GM12875 (cell line): ENCODE results near the gene RNF31.
"Not testable (repeated sequence)": the region's sequence is repeated elsewhere in the genome, so short reads cannot be mapped to it uniquely, and the experiment has no call there.

Source experiments
- H3K4me3 ChIP-seq: one replicate; pipeline ENCODE4 v1.5.1; 2011; ENCODE audit warnings: low read depth, low read length, control low read depth
- TF ChIP-seq, protein P1 (sequence below): IDR thresholded peaks from 2 replicates; pipeline ENCODE4 v1.5.1; 2011; ENCODE audit warnings: low read depth, mild to moderate bottlenecking, control low read depth, inconsistent platforms, low read length, moderate library complexity, borderline replicate concordance; ENCODE audit not compliant: insufficient read depth

Gene RNF31

DNA sequence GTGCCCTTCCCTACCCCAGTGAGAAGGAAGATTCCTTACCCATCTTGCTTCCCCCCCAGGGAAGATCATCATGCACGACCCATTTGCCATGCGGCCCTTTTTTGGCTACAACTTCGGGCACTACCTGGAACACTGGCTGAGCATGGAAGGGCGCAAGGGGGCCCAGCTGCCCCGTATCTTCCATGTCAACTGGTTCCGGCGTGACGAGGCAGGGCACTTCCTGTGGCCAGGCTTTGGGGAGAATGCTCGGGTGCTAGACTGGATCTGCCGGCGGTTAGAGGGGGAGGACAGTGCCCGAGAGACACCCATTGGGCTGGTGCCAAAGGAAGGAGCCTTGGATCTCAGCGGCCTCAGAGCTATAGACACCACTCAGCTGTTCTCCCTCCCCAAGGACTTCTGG is 43.8 kb upstream of the RNF31 start:
- no peak overlapping the region for H3K4me3 ChIP-seq
- TF ChIP-seq, protein P1, sequence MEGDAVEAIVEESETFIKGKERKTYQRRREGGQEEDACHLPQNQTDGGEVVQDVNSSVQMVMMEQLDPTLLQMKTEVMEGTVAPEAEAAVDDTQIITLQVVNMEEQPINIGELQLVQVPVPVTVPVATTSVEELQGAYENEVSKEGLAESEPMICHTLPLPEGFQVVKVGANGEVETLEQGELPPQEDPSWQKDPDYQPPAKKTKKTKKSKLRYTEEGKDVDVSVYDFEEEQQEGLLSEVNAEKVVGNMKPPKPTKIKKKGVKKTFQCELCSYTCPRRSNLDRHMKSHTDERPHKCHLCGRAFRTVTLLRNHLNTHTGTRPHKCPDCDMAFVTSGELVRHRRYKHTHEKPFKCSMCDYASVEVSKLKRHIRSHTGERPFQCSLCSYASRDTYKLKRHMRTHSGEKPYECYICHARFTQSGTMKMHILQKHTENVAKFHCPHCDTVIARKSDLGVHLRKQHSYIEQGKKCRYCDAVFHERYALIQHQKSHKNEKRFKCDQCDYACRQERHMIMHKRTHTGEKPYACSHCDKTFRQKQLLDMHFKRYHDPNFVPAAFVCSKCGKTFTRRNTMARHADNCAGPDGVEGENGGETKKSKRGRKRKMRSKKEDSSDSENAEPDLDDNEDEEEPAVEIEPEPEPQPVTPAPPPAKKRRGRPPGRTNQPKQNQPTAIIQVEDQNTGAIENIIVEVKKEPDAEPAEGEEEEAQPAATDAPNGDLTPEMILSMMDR: no peak

DNA sequence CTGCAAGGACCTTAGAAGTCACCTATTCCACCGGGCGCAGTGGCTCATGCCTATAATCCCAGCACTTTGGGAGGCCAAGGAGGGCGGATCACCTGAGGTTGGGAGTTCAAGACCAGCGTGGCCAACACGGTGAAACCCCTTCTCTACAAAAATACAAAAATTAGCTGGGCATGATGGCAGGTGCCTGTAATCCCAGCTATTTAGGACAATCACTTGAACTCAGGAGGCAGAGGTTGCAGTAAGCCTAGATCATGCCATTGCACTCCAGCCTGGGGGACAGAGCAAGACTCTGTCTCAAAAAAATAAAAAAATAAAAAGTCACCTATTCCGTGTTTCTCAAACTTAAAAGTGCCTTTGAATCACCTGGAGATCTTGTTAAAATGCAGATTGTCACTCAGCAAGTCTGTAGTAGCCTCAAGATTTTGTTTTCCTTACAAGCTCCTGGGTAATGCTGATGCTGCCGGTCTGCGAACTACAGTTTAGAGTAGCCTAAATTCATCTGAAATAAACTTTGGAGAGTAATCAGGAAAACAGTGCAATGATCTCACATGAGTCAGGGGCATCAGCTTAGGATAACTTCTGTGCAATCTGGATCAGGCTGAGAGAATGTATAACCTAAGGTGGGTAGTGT is 41.6 kb upstream of the RNF31 start:
- H3K4me3 ChIP-seq: not testable (repeated sequence)

DNA sequence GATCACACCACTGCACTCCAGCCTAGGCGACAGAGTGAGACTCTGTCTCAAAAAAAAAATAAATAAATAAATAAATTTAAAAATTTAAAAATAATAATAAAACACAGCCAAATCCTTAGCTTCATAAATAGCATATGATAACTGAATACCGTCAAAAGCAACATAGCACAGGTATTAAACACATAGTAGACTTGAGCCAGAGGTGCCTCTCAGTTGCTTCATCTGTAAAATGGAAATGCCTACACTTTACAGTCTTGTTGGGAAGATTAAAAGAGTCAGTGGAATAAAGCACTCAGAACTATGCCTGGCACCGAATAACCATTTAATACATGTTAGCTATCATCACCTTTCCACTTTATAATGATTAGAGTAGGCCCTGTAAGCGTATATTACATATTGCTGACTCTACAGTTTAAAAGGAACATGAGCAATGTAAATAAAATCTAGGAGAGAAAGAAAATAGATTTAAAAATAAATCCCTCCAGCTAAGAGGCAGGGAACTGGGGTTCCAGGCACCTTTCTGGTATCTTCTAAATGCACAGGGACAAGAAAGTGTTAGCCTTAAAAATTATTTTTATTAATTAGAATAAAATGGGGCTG is 40.5 kb upstream of the RNF31 start:
- TF ChIP-seq, protein P1: no peak
- no peak overlapping the region for H3K4me3 ChIP-seq

DNA sequence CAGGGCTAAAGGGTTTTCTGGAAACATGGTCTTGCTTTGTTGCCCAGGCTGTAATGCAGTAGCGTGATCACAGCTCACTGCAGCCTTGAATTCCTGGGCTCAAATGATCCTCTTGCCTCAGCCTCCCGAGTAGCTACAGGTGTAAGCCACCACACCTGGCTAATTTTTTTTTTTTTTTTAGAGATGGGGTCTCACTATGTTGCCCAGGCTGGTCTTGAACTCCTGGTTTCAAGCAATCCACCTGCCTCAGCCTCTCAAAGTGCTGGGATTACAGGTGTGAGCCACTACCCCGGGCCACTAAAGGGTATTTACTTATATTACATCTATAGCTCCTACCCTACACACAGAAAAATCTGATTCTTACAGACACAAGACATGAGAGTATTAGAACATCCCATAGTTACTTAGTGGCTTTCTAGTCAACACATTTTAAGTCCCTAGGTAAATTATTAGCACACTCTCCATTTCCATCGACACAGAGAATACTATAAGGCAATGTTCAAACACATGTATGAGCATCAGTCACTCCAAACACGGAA is 38.9 kb upstream of the RNF31 start:
- TF ChIP-seq, protein P1: no peak
- no peak overlapping the region for H3K4me3 ChIP-seq

DNA sequence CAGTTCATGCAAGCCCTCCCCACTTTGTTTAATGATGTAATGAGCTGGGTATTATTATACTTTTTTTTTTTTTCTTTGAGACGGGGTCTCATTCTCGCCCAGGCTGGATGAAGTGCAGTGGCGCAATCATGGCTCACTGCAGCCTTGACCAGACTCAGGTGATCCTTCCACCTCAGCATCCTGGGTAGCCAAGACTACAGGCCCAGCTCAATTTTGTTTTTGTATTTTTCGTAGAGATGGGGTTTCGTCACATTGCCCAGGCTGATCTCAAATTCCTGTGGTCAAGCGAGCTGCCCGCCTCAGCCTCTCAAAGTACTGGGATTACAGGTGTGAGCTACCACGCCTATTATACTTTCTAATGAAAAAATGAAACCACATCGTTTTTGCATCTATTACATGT is 37.2 kb upstream of the RNF31 start:
- TF ChIP-seq, protein P1: no peak
- H3K4me3 ChIP-seq: no peak overlapping the region

DNA sequence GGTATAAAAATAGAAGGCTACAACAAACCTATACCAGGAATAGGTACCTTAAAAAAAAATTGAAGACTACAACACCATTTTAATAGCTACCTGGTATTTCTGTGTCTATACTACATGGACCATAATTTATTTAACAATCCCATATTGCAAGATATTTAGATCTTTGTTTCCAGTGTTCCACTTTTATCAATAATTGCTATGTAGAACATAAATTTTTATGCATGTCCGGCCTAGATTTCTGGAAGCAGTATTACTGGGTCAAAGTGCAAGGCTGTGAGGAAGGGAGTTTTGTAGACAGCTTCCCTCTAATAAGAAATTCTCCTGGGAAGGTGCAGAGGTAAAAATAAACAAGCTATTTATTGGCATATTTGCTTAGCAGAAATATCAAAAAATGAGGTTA is 36.8 kb upstream of the RNF31 start:
- H3K4me3 ChIP-seq: no peak overlapping the region
- TF ChIP-seq, protein P1: no peak

DNA sequence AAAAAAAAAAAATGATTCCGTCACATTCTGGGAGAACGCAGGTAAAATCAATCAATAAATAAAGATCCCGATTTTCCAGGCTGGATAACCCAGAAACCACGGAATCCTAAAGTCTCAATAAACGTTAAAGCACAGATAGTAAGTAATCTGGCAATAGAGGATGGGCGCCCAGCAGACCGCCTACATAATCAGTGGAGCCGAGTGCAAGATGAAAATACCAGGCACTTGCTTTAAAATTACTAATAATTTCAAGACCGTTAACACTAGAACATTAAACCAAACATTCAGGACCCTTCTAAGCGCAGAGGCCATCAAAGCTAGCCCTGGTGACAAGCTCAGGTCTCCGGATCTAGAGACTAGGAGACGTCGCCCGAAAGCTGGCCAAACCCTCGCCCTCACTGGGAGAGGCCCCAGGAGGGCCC is 33.9 kb upstream of the RNF31 start:
- H3K4me3 ChIP-seq: peak overlapping the region; percentile 56
- TF ChIP-seq, protein P1: no peak
